ENCODE data around the gene C12orf57. TPM values are rescaled to one million over a fixed set of nuclear protein-coding genes. Genes with fewer than 3 reads are reported as not detected.

The C12orf57 gene
- total RNA-seq, 4 donors from 2014 or later: 344 to 666 (median 383) TPM

GRCh38 chr12:6927379-6928021 lies 16.3 kb upstream of the C12orf57 start, which contains the start of gene ATN1:
Gene ATN1 (plus strand): TSS chr12:6927959. CDS start chr12:6934002, 6,043 bp downstream.
- intact Hi-C loops (cut with DNase I): no loop called here
- H3K4me1 ChIP-seq: peaks cover 42 to 57% of the 10 kb centered on the region in 2 donors

GRCh38 chr12:6928022-6928702 lies 15.7 kb upstream of the C12orf57 start:
- Histone ChIP-seq H3K4me3 (replicated peaks in 1 of 3) (peak overlapping the region; percentile 54 to 97 (median 79)), H3K36me3 (no peaks in the 10 kb centered on the region), H3K27me3 (no peaks in the 10 kb centered on the region), H3K9me3 (no peaks in the 10 kb centered on the region), H3K27ac (peak overlapping the region; percentile 97 to 98 (median 97)), H3K4me1 (peaks cover 42 to 58% of the 10 kb centered on the region in 2 donors)
- TF ChIP-seq POLR2A (IDR thresholded peaks at IDR 0.05) (no peak), CTCF (IDR thresholded peaks at IDR 0.05) (no peak)
- peak; percentile 48 to 49 for DNase-seq
- WGBS, 2 donors: 1 to 2% methylated on average over 14 of the region's 79 CpGs
- intact Hi-C loops (cut with DNase I): no loop called here

More at GRCh38 chr12:6927379-6928021, 16.3 kb upstream of the C12orf57 start, which contains the start of gene ATN1:
- no peaks in the 10 kb centered on the region for H3K36me3 ChIP-seq
- DNase-seq: peak; percentile 90
- H3K9me3 ChIP-seq: no peaks in the 10 kb centered on the region
- 1 to 2% methylated on average over 31 to 34 of the region's 66 CpGs for WGBS, 2 donors
- peak in 1 of 2 donors; percentile 82 for TF ChIP-seq POLR2A (IDR thresholded peaks at IDR 0.05)
- TF ChIP-seq CTCF (IDR thresholded peaks at IDR 0.05): no peak
- H3K27ac ChIP-seq: peak within 1 kb of the TSS; percentile 97 to 99 (median 98)
- H3K4me3 ChIP-seq (replicated peaks in 1 of 3): peak within 1 kb of the TSS; percentile 54 to 97 (median 79)
- no peaks in the 10 kb centered on the region for H3K27me3 ChIP-seq

GRCh38 chr12:6928703-6929407 lies 15.0 kb upstream of the C12orf57 start:
- DNase-seq: no peak
- no peaks in the 10 kb centered on the region for H3K27me3 ChIP-seq
- peaks cover 42 to 64% of the 10 kb centered on the region in 2 donors for H3K4me1 ChIP-seq
- H3K9me3 ChIP-seq: no peaks in the 10 kb centered on the region
- intact Hi-C loops (cut with DNase I): no loop called here
- H3K27ac ChIP-seq: peak overlapping the region; percentile 97 to 98 (median 97)
- 5 to 8% methylated on average over 19 of the region's 19 CpGs for WGBS, 2 donors
- peak overlapping the region; percentile 54 to 97 (median 79) for H3K4me3 ChIP-seq (replicated peaks in 1 of 3)
- H3K36me3 ChIP-seq: peaks cover 2% of the 10 kb centered on the region in 2 donors
- no peak for TF ChIP-seq CTCF (IDR thresholded peaks at IDR 0.05)
- TF ChIP-seq POLR2A (IDR thresholded peaks at IDR 0.05): no peak

GRCh38 chr12:6929466-6930452 lies 14.1 kb upstream of the C12orf57 start:
- no peaks in the 10 kb centered on the region for H3K9me3 ChIP-seq
- 43 to 44% methylated on average over 6 to 7 of the region's 7 CpGs for WGBS, 2 donors
- intact Hi-C loops (cut with DNase I): no loop called here
- peak overlapping the region; percentile 97 to 98 (median 97) for H3K27ac ChIP-seq
- DNase-seq: no peak
- H3K27me3 ChIP-seq: no peaks in the 10 kb centered on the region
- peak overlapping the region; percentile 54 to 97 (median 79) for H3K4me3 ChIP-seq (replicated peaks in 1 of 3)
- peaks cover 10 to 11% of the 10 kb centered on the region in 2 donors for H3K36me3 ChIP-seq
- peaks cover 38 to 58% of the 10 kb centered on the region in 2 donors for H3K4me1 ChIP-seq
- TF ChIP-seq CTCF (IDR thresholded peaks at IDR 0.05) (no peak), POLR2A (IDR thresholded peaks at IDR 0.05) (no peak)
